Mesothelial cell of epicardium (in vitro differentiated cells): ENCODE measurements around the gene AP5Z1. TPM values are rescaled to one million over a fixed set of nuclear protein-coding genes. Genes with fewer than 3 reads are reported as not detected.

ENCODE experiments used
- DNase-seq, 2 experiments: peaks; one replicate each; pipeline ENCODE4 v3.0.0; 2021; ENCODE audit warnings: low spot score in 2 of 2; ENCODE audit not compliant: unreplicated experiment in 2 of 2
- H3K27ac Mint-ChIP-seq: 2 replicates; pipeline ENCODE4 v1.8.0; 2021; ENCODE audit warnings: mixed read lengths
- H3K27me3 Mint-ChIP-seq: 2 replicates; pipeline ENCODE4 v1.8.0; 2021; ENCODE audit warnings: low read depth, mixed read lengths
- H3K36me3 Mint-ChIP-seq: 2 replicates; pipeline ENCODE4 v1.8.0; 2021; ENCODE audit warnings: mixed read lengths
- H3K4me1 Mint-ChIP-seq: 2 replicates; pipeline ENCODE4 v1.8.0; 2021; ENCODE audit warnings: mixed read lengths
- H3K4me3 Mint-ChIP-seq: 2 replicates; pipeline ENCODE4 v1.8.0; 2021; ENCODE audit warnings: mild to moderate bottlenecking, moderate library complexity, mixed read lengths
- H3K9me3 Mint-ChIP-seq: 2 replicates; pipeline ENCODE4 v1.8.0; 2021; ENCODE audit warnings: mixed read lengths
- total RNA-seq: library from RNA; stranded (reverse); gene quantifications from 3 replicates; pipeline ENCODE4 v1.2.1, GENCODE V29; 2021
- TF ChIP-seq, protein P1 (sequence below): fragments of 200-600 bp; sonication (generic); IDR thresholded peaks from one replicate; pipeline ENCODE4 v1.5.0; 2021; ENCODE audit warnings: antibody characterized with exemption; ENCODE audit not compliant: unreplicated experiment

The AP5Z1 gene
- total RNA-seq, 1 donor from 2014 or later = 36.2 TPM

DNA sequence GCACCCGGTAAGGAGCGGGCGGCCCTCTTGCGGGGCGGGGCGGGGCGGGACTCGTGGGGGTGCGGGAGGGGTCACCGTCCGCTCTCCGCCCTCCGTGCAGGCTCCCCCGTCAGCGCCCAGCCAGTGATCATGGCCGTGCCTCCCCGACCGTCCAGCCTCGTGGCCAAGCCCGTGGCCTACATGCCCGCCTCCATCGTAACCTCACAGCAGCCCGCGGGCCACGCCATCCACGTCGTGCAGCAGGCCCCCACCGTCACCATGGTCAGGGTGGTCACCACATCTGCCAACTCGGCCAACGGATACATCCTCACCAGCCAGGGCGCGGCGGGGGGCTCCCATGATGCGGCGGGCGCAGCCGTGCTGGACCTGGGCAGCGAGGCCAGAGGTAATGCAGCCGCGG is 16.2 kb upstream of the AP5Z1 start:
- Mint-ChIP-seq H3K9me3 (no peaks in the 10 kb centered on the region), H3K27me3 (no peaks in the 10 kb centered on the region), H3K36me3 (peaks cover 26% of the 10 kb centered on the region), H3K27ac (no peak overlapping the region), H3K4me3 (no peak overlapping the region), H3K4me1 (no peaks in the 10 kb centered on the region)
- no peak for DNase-seq
- TF ChIP-seq, protein P1, sequence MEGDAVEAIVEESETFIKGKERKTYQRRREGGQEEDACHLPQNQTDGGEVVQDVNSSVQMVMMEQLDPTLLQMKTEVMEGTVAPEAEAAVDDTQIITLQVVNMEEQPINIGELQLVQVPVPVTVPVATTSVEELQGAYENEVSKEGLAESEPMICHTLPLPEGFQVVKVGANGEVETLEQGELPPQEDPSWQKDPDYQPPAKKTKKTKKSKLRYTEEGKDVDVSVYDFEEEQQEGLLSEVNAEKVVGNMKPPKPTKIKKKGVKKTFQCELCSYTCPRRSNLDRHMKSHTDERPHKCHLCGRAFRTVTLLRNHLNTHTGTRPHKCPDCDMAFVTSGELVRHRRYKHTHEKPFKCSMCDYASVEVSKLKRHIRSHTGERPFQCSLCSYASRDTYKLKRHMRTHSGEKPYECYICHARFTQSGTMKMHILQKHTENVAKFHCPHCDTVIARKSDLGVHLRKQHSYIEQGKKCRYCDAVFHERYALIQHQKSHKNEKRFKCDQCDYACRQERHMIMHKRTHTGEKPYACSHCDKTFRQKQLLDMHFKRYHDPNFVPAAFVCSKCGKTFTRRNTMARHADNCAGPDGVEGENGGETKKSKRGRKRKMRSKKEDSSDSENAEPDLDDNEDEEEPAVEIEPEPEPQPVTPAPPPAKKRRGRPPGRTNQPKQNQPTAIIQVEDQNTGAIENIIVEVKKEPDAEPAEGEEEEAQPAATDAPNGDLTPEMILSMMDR = no peak

DNA sequence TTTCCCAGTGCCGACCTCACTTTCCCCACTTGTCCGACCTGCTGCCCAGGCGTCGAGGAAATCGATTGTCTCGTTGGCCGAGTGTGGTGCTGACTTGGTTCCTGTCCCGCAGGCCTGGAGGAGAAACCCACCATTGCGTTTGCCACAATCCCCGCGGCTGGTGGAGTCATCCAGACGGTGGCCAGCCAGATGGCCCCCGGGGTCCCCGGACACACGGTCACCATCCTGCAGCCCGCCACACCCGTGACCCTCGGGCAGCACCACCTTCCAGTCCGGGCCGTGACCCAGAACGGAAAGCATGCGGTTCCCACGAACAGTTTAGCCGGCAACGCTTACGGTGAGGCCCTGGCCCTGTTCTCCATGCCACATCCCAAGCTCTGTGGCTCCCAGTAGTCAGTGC is 14.5 kb upstream of the AP5Z1 start:
- H3K9me3 Mint-ChIP-seq = no peaks in the 10 kb centered on the region
- H3K36me3 Mint-ChIP-seq = peaks cover 22% of the 10 kb centered on the region
- no peaks in the 10 kb centered on the region for H3K4me1 Mint-ChIP-seq
- DNase-seq = no peak
- H3K27ac Mint-ChIP-seq = no peak overlapping the region
- no peaks in the 10 kb centered on the region for H3K27me3 Mint-ChIP-seq
- no peak overlapping the region for H3K4me3 Mint-ChIP-seq
- TF ChIP-seq, protein P1 = no peak

DNA sequence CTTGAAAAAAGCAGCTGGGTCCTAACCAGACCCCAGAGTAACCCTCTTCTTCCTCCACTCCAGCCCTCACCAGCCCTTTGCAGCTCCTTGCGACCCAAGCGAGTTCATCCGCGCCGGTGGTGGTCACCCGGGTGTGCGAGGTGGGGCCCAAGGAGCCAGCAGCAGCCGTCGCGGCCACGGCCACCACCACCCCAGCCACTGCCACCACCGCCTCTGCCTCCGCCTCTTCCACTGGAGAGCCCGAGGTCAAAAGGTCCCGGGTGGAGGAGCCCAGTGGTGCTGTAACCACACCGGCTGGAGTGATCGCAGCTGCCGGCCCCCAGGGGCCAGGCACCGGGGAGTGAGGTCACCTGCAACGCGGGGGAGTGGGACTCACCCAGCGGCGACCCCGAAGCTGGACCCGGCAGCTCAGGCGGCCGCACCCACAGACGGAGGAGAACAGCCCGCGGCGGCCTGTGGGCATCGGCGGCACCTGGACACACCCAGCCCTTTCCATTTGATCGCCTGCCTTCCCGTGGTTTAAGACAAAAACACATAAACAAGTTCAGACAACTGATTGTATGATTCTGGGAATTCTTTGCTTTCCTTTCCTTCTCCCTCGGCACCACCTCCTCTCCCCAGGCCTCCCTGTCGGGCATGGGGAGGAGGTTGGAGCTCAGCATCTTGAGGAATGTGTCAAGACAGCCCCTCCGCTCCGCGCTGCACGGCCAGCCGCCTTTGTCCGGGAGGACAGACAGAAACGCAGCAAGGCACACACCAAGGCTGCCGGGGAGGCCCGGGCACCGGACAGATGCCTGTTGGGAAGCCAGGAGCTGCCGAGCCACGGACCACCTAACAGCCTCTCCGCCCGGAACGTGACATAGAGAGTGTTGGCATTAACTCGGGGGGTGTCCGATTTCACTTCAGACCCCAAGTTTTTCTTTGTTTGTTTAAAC is 13.0 kb upstream of the AP5Z1 start:
- TF ChIP-seq, protein P1 = no peak
- H3K27me3 Mint-ChIP-seq = no peaks in the 10 kb centered on the region
- H3K4me1 Mint-ChIP-seq = no peaks in the 10 kb centered on the region
- H3K27ac Mint-ChIP-seq = no peak overlapping the region
- no peak overlapping the region for H3K4me3 Mint-ChIP-seq
- peaks cover 21% of the 10 kb centered on the region for H3K36me3 Mint-ChIP-seq
- DNase-seq = no peak
- H3K9me3 Mint-ChIP-seq = no peaks in the 10 kb centered on the region

DNA sequence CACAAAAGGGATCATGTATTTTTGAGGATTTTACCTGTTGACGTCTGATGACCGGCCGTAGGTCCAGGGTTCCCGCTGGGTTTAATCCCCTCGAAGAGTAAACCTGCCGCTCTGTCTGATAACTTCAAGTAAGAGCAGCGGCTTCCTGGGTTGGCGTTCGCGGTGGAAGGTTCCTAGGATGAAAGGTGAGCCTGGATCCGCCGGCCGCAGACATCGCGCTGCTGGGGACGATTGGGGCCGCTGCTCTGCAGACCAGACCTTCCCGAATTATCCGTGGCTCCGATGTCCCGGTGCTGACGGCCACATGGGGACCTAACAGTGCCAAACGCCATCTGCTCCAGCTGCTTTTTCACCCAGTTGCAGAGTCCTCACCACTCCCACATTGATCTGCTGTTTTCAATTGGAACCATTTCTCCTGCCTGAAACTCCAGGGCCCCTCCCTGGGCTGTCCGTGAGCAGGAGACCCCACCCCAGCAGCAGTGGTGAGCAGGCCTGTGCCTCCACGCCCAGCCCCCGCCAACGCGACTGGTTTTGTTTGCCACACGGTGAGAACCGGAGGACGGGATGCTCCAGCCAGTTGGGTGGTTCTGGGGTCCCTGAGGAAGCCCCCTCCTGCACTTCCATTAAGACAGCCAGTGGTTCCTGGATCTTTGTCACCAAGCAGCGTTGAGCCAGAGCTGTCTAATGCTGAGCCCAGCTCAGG is 12.2 kb upstream of the AP5Z1 start:
- no peak for DNase-seq
- Mint-ChIP-seq H3K27me3 (no peaks in the 10 kb centered on the region), H3K4me3 (no peak overlapping the region), H3K27ac (no peak overlapping the region), H3K9me3 (no peaks in the 10 kb centered on the region), H3K4me1 (no peaks in the 10 kb centered on the region), H3K36me3 (peaks cover 21% of the 10 kb centered on the region)
- TF ChIP-seq, protein P1 = no peak

DNA sequence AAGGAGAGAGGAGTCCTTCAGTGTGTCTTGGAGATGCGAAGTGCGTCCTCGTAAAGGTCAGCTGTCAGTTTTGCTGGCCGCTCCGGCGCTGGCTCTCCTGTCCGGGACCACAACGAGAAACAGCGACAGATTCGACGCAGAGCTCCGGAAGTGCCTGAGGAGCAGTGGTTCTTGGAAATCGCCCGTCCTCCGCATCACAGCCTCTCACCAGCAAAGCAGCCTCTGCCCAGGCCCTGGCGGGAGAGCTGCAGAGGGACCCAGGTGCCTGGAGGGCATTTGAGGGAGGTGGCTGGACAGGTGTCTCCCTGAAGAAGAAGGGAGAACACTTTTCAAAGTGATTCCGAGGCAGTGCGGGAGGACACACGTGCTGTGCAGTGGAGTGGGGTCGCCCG is 11.6 kb upstream of the AP5Z1 start:
- Mint-ChIP-seq H3K36me3 (peaks cover 21% of the 10 kb centered on the region), H3K4me1 (no peaks in the 10 kb centered on the region), H3K9me3 (no peaks in the 10 kb centered on the region), H3K27ac (no peak overlapping the region), H3K27me3 (no peaks in the 10 kb centered on the region), H3K4me3 (no peak overlapping the region)
- DNase-seq = no peak
- TF ChIP-seq, protein P1 = no peak
